Activated T-cell treated with anti-CD3 and anti-CD28 coated beads for 48 hours (primary cell): ENCODE measurements around the gene MCM6.
"Not testable (repeated sequence)": the region's sequence is repeated elsewhere in the genome, so short reads cannot be mapped to it uniquely, and the experiment has no call there.

Experiments
- DNase-seq: peaks from one replicate; pipeline ENCODE4 v3.0.0-alpha.2; 2020; ENCODE audit warnings: low read depth

MCM6 gene

DNA sequence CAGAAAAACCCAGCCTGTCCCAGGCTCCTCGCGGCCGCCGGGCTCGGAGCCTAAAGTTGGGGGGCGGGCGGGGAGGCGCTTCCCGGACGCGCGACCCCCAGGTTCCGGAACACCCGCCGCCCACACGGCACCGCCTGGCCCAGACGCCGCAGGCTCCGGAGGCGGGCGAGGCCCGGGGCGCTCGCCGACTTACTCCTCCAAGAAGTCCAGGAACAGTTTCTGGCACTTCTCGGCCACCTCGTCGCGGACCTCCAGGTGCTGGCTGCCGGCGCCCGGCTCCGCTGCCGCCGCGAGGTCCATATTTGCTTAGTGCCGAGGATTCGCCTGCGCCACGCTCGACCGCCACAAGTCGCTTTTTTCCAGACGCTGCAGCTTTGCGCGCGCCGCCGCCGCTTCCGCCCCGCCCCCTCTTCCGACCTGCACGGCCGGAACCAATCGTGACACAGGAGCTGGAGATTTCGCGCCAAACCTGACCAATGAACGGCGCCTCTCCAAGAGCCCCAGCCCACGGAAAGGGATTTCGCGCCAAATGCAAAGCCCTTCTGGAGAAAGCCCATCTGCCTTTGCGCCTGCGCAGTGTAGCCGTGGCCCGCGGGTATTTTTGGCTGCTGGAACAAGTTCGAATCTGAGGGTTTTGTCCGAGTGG is at the start of gene MCM6:
TSS of gene MCM6 (minus strand) at position 378 of the 646 bp plus-strand sequence. CDS start at position 300, 78 bp downstream.
- DNase-seq: peak; percentile 99

DNA sequence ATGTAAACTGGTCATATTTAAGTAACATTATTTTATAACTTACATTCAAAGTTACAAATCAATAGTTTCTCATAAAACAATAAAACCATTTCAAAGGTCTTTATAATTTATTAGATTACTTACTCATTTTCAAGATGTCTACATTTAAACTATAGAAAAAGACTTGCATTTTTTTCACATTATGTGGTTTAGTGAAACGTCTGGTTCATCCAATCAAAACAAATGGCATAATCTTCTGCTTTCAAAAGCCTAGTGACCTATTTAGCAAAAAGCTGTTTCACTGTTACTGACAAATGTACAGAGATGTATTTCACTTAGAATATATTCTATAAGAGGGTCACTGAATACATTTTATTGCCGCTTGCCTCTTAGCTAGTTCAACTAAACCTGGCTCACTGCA is 49.3 kb upstream of the MCM6 start:
- no peak for DNase-seq

DNA sequence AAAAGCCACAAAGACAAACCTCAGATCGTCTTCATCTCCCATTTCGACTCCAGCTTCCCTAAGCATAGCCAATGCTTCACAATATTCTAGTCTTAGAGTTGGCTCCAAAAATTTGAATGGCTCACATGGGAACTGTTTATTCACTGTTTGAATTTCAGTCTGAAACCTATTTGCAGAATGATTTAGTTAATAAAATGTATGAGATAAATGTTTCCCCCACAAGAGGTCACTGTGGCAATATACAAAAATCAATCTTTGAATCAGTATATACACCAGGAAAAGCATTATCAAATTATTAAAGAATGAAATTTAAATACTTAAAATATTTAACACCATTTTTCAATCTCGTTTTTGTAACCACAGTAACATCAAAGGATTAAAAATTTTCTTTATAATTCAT is 40.0 kb upstream of the MCM6 start:
- no peak for DNase-seq

DNA sequence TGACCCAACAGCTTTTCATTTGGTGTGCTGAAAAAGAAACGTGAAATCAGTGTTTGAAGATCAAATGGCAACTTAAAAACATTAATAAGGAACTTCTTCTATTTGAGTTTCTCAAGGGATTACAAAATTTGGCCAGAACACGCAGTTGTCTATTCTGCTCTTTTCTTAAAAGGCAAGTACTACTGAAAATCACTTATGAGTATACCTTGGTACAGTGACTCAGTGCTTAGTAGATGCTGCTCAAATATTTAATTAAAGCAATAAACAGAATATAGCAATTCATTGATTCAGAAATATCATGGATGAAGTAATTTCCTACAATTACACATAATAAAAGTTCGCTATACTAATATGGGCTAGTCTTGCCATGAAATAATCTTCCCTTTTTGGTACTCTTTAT is 38.2 kb upstream of the MCM6 start:
- no peak for DNase-seq

DNA sequence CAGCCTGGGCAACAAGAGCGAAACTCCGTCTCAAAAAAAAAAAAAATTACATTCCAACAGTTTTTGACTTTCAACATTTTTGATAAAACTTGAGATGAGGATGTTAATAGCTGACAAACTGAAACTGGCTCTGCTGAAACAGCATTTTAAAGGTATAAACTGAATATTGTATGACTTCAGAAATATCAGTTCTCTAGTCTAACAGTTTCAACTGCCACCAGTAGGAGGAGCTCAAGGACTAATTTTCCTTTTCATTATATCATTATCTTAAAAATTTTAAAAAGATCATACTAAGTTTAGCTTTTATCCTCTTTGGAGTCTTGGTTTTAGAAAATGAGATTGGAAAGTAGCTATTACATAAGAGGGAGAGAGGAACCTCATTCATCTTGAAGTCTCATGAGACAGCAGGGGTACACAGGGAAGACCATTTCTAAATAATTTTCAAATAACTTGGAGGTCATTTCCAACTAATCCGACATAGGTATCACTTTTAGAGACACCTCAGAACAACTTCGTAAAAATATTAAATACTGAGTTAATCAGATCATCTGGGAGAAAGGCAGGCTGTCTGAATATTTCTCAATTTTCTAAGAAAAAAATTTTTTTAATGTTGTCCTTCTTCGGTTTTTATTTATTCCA is 37.6 kb upstream of the MCM6 start:
- DNase-seq: no peak

DNA sequence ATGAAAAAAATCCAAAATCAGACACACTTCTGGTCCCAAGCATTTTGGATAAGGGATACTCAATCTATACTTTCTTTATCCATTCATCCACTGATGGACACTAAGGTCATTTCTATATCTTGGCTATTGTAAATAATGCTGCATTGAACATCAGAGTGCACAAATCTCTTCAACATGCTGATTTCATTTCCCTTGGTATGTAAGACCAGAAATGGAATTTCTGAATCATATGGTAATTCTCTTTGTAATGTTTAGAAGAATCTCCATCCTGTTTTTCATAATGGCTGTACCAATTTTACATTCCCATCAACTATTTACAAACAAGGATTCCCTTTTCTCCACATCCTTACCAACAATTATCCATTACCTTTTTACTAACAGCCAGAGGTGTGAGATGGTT is 33.7 kb upstream of the MCM6 start:
- no peak for DNase-seq

DNA sequence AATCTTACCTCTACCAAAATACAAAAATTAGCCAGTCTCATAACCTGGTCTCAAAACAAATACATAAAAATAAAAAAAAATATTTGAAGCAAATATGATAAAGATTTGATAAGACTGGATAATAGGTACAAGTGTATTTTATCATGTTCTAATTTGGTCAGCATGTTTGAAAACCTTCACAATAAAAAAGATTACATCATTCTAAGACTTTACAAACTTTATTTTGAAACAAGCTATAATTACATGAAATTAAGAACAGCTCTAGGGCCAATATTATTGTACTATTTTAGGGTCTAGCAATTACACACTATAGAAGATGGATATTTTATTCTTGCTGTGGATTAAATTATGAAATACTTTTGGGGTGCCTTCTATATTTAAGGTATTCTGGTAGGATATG is 29.4 kb upstream of the MCM6 start:
- no peak for DNase-seq

DNA sequence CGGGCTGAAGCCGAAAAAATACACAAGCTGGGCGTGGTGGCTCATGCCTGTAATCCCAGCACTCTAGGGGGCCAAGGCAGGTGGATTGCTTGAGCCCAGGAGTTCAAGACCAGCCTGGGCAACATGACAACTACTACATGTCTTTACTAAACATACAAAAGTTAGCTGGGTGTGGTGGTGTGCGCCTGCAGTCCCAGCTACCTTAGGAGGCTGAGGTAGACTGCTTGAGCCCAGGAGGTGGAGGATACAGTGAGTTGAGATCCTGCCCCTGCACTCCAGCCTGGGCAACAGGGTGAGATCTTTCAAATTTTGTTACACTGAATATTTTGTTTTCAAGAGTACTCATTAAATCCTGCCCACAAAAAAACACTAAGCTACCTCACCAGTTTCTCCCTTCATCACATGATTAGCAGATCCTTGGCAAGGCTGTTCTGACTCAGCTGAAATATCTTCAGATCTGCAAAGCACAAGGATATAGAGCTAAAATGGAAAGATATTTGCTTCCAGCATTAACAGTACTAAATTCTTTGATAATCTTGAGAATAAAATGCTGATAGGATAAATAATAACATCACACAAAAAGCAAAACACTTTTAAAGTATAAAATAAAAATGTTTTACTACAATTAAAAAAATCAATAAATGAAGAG is 28.2 kb upstream of the MCM6 start:
- no peak for DNase-seq

DNA sequence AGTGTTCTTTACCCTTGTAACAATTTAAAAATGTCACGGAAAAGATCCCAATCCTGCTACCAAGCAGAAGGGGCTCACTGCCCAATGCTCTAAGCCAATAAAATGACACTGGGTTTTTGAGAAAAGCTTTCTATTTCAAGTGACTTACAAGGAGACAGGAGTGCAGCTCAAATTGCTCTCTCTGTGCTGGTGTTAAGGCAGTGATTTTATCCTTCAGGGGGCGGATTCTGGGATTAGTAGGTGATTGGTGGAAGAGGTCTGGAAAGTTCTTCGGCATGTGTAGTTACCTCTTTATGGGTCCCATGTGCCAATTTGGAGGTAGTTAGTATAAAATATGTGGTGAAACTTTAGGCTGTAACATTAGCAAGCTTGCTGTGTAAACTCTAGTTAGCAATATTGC is 27.4 kb upstream of the MCM6 start:
- DNase-seq: no peak

DNA sequence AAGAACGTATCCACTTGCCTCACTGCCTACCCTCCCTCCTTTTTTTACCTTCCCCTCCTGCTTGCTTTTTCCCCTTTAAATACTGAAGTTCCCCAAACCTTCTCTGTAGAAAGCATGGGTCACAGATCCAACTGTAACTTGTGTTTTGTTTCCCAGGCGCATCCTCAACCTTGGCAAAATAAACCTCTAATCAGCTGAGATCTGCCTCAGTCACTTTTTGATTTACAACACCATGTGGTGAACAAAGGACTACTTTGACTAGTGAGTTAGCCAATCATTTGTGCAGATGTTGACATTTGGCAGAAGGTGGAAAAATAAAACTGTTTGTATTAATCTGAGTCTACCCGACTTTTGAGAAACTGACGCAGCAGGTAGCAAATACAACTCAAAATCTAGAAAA is 23.3 kb upstream of the MCM6 start:
- no peak for DNase-seq

DNA sequence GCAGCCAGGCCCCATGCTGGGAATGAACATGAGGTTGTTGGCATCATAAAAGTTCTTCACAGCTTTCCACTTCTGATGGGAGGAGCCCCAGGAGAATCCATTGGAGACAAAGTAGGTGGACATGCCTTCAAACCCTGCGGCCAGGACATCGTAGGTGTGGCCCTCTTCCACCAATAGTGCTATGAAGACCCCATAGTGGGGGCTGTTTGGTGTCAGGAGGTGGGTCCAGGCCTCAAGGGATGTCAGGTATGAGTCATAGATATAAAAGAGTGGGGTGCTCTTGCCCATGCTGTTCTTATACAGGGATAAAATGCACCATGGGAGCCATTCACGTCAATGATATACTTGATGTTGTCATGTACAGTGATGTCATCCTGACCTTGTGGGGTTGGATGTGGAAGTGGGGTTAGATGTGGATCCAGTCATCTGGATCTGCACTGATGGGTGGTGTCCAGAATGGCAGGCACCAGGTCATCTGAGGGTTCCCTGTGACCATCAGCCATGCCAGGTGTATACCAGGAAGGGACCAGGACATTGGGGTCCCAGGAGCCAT is 22.1 kb upstream of the MCM6 start:
- no peak for DNase-seq

DNA sequence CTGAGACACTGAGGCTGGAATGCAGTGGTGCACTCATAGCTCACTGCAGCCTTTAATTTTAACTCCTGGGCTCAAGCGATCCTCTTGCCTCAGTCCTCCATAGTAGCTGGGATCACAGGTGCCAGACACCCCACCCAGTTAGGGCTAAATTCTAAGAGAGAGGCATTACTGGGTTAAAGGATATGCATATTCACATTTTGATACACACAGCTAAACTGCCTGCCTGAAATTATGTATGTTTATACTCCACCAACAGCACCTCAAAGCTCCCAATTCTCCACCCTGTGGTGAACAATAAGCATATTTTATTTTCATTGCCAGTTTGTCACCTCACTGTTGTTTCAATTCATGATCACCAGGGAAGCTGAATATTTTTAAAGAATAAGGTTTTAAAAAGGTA is 18.7 kb upstream of the MCM6 start:
- DNase-seq: no peak

DNA sequence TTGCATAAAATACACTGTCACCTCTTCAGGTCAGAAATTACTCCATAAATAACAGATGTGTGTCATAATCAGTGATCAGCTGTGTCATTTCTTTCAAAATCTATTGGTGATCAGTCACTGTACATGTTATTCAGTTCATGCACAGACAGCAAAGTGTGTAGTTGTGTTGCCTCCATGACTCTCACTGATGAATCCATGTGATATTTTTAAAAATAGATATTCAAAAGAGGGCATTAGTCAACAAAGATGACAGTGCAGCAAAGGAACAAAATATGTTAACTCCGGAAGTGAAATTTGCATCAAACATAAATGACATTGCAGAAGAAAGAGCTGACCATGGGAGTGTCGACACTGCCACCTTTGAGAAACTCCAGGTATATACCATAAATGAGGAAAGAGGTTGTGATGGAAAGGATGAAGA is 17.1 kb upstream of the MCM6 start:
- DNase-seq: no peak

DNA sequence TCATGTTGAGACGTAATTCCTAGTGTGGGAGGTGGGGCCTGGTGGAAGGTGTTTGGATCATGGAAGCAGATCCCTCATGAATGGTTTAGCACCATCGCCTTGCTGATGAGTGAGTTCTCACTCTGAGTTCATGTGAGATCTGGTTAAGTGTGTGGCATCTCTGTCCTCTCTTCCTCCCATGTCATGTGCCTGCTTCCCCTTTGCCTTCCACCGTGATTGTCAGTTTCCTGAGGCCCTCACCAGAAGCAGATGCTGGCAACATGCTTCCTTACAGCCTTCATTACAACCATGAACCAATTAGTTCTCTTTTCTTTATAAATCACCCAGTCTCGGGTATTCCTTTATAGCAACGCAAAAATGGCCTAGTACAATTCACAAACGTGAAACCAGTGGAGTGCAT is 14.6 kb upstream of the MCM6 start:
- no peak for DNase-seq

DNA sequence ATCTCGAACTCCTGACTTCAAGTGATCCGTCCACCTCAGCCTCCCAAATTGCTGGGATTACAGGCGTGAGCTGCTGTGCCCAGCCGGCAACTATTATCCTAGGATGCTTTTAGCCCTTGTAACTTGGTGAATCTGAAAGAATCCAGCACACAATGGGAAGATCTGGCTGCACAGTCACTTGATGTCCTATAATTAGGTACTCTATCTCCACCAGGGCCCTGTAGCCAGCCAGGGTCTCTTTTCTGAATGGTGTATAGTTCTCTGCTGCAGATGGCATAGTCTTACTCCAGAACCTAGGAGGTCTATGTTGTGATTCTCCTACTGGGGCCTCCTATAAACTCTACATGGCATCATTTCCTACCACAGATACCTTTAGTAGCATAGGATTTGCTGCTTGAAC is 13.9 kb upstream of the MCM6 start:
- no peak for DNase-seq

DNA sequence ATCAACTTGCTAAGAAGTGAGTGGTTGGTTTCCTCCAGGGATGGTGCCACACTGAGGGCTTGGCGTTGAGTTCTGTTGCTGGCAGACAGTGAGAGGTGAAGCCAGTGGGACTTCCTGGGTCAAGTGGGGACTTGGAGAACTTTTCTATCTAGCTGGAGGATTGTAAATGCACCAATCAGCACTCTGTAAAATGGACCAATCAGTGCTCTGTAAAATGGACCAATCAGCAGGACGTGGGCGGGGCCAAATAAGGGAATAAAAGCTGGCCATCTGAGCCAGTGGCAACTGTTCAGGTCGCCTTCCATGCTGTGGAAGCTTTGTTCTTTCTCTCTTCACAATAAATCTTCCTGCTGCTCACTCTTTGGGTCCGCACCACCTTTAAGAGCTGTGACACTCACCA is 12.3 kb upstream of the MCM6 start:
- not testable (repeated sequence) for DNase-seq

DNA sequence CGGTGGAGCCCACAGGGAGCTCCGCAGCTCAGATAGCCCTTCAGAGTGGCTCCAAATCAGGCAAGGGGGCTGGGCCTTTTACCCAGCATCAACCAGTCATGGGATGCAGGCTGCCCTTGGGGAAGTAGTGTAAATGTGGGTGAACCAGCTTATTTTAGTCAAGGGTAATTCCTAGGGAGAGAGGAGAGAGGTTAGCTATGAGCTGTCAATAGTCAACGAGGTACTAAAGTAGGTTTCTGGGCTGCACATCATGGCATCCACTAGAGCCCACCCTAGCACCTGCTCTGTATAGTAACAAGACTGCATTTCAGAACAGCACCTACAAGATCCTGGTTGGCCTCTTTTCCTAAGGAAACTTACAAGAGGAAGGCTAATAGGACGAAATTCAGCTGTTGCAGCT is 9.5 kb upstream of the MCM6 start:
- DNase-seq: no peak

DNA sequence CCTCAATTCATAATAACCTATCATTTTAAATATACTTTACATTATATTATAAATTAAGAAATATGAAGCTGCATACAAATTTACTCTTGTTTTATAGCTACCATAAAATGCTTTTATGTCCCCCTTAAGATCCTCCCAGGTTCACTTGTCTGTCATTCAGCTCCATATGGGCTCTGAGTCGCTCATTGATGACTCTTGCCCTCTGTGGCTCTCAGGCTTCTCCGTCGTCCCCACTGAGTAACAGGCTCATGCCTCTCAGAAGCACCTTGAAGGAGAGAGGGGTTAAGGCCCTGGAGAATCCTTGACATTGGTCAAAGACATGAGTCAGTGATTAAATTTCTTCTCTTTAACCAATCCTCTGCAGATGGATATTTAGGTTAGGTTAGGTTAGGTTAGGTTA is 6.2 kb upstream of the MCM6 start:
- no peak for DNase-seq

DNA sequence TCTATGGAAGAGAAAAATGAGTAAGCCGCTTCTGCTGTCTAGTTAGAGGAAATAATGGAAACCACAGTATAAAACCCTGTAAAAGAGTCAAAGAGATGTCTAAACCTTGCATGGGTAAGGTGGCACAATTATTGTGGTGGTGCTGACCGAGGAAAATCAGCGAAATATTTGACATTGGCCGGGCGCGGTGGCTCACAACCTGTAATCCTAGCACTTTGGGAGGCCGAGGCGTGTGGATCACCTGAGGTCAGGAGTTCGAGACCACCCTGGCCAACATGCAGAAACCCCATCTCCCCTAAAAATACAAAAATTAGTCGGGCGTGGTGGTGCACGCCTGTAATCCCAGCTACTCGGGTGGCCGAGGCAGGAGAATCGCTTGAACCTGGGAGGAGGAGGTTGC is 527 bp upstream of the MCM6 start:
- not testable (repeated sequence) for DNase-seq

DNA sequence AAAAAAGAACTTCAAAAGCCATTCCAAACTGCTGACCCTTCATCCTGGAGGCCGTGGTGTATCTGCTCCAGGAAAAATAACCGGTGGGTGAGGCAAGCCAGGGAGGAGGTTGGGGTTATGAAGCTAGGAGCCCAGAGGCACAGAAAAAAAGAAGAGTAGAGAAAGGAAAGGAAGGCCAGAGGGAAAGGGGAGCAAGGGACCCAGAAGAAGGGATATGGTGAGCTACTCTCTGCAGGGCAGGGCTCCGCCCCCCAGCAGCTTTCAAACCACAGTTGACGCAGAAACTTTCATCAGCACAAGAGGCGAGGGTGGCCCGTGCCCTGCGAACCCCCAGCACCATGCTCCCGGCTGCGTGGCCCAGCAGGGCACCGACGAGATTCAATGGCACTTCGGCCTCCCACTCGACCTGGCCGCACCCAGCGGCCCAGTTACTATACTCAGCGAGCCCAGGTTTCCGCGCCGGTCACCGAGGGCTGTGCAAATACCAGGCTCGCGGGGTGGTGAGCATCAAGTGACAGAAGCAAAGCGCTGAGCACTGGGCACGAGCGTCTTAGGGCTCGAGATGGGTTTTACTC is 665 bp downstream of the MCM6 start:
- DNase-seq: peak; percentile 74

DNA sequence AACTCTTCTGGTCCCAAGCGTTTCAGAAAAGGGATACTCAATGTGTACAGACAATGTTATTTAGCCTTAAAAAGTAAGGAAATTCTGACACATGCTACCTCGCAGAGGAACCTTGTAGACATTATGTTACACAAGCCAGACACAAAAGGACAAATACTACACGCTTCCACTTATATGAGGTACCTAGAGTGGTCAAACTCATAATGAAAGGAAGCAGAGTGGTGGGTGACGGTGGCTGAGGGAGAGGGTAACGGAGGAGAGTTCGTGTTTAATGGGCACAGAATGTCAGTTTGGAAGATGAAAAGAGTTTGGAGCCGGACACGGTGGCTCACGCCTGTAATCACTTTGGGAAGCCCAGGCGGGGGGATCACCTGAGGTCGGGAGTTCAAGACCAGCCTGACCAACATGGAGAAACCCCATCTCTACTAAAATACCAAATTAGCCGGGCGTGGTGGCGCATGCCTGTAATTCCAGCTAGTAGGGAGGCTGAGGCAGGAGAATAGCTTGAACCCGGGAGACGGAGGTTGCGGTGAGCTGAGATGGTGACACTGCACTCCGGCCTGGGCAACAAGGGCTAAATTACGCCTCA is 1.4 kb downstream of the MCM6 start:
- no peak for DNase-seq

DNA sequence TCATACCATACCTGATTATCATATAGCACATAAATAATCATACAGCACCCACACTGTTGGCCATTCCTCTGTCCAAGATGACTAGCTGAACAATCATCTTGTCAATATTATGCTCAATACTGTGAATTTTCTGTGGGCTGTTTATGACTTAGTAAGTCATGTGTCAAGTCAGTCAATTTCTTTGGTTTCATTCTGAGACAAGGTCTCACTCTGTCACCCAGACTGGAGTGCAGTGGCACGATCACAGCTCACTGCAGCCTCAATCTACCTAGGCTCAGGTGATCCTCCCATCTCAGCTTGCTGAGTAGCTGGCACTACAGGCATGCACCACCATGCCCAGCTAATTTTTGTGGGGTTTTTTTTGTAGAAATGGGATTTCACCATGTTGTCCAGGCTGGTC is 5.7 kb downstream of the MCM6 start:
- DNase-seq: no peak

DNA sequence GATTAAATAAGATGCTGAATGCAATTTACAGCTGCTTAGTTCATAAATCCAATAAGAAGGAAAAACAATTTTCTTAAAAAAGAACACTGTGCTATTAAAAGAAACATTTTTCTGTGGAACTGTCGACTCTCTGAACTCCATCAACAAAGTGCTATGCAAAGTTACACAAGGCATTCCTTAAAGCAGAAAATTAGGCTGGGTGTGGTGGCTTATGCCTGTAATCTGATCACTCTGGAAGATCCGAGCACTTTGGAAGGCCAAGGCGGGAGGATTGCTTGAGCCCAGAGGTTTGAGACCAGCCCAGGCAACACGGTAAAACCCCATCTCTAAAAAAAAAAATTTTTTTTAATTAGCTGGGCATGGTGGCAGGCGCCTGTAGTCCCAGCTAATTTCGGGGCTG is 13.0 kb downstream of the MCM6 start:
- DNase-seq: no peak
